Neural cell (in vitro differentiated cells): ENCODE measurements around the gene ARHGEF1. TPM values are rescaled to one million over a fixed set of nuclear protein-coding genes. Genes with fewer than 3 reads are reported as not detected.

Experiments
- H2AFZ ChIP-seq: fragments of 200-600, 300-800 bp; sonication (generic), shearing (Covaris generic); 2 replicates; pipeline ENCODE4 v1.6.0; 2014; ENCODE audit warnings: low read depth, mild to moderate bottlenecking, antibody characterized with exemption, low read length, moderate library complexity
- H3F3A ChIP-seq: fragments of 200-600 bp; shearing (Covaris generic); 2 replicates; pipeline ENCODE4 v1.6.1; 2016; ENCODE audit warnings: mild to moderate bottlenecking, moderate library complexity, mixed read lengths, antibody characterized with exemption, low read length; ENCODE audit not compliant: insufficient read depth, poor library complexity, severe bottlenecking
- H3K27ac ChIP-seq: fragments of 200-600, 300-800 bp; sonication (generic), shearing (Covaris generic); 2 replicates; pipeline ENCODE4 v1.5.1; 2014; ENCODE audit warnings: mild to moderate bottlenecking, low read length, moderate library complexity
- H3K27me3 ChIP-seq: fragments of 300-800, 200-600 bp; sonication (generic), shearing (Covaris generic); 2 replicates; pipeline ENCODE4 v1.6.0; 2014; ENCODE audit warnings: mild to moderate bottlenecking, low read depth, low read length, moderate library complexity; ENCODE audit not compliant: insufficient read depth
- H3K36me3 ChIP-seq: fragments of 300-800, 200-600 bp; sonication (generic), shearing (Covaris generic); 2 replicates; pipeline ENCODE4 v1.5.1; 2014; ENCODE audit warnings: mild to moderate bottlenecking, antibody characterized with exemption, low read length, moderate library complexity; ENCODE audit not compliant: insufficient read depth
- H3K4me2 ChIP-seq: fragments of 300-800, 200-600 bp; sonication (generic), shearing (Covaris generic); 2 replicates; pipeline ENCODE4 v1.6.0; 2014; ENCODE audit warnings: mild to moderate bottlenecking, low read length
- H3K4me3 ChIP-seq: fragments of 300-800, 200-600 bp; sonication (generic), shearing (Covaris generic); 2 replicates; pipeline ENCODE4 v1.5.1; 2014; ENCODE audit warnings: mild to moderate bottlenecking, low read length, moderate library complexity
- H3K79me2 ChIP-seq: fragments of 200-600 bp; shearing (Covaris generic); replicated peaks from 2 replicates; pipeline ENCODE4 v1.6.0; 2014; ENCODE audit warnings: mild to moderate bottlenecking, low read length, moderate library complexity; ENCODE audit not compliant: insufficient read depth
- H3K9ac ChIP-seq: fragments of 300-800, 200-600 bp; sonication (generic), shearing (Covaris generic); 2 replicates; pipeline ENCODE4 v1.6.1; 2016; ENCODE audit warnings: mild to moderate bottlenecking, low read length, mixed read lengths
- H3K9me2 ChIP-seq: fragments of 200-600 bp; shearing (Covaris generic); 2 replicates; pipeline ENCODE4 v1.6.1; 2016; ENCODE audit warnings: mild to moderate bottlenecking, low read length, mixed read lengths; ENCODE audit not compliant: insufficient read depth
- H3K9me3 ChIP-seq: fragments of 200-600, 300-800 bp; sonication (generic), shearing (Covaris generic); 2 replicates; pipeline ENCODE4 v1.6.1; 2016; ENCODE audit warnings: mild to moderate bottlenecking, mixed run types, low read length, moderate library complexity, mixed read lengths
- H4K20me1 ChIP-seq: fragments of 200-600 bp; shearing (Covaris generic); 2 replicates; pipeline ENCODE4 v1.6.1; 2016; ENCODE audit warnings: mild to moderate bottlenecking, mixed run types; ENCODE audit not compliant: insufficient read depth
- CTCF ChIP-seq: fragments of 450-650 bp; IDR thresholded peaks from 2 replicates; pipeline ENCODE4 v1.5.1; 2014; ENCODE audit warnings: antibody characterized with exemption, mild to moderate bottlenecking, moderate library complexity; ENCODE audit not compliant: poor library complexity, severe bottlenecking
- EP300 ChIP-seq: fragments of 450-650 bp; conservative IDR thresholded peaks from 2 replicates; pipeline ENCODE4 v1.6.1; 2014; ENCODE audit warnings: antibody characterized with exemption, mild to moderate bottlenecking, moderate library complexity; ENCODE audit not compliant: poor library complexity, severe bottlenecking
- EZH2 ChIP-seq: fragments of 200-600, 300-800 bp; shearing (Covaris generic), sonication (generic); IDR thresholded peaks from 2 replicates; pipeline ENCODE4 v1.6.1; 2014; ENCODE audit warnings: antibody characterized with exemption, low read length, borderline replicate concordance, mild to moderate bottlenecking; ENCODE audit not compliant: insufficient read depth, poor library complexity, severe bottlenecking
- MXI1 ChIP-seq: fragments of 450-650 bp; conservative IDR thresholded peaks from 2 replicates; pipeline ENCODE4 v1.6.1; 2014; ENCODE audit warnings: antibody characterized with exemption, mild to moderate bottlenecking; ENCODE audit not compliant: poor library complexity, severe bottlenecking
- POLR2AphosphoS5 ChIP-seq: IDR thresholded peaks from 2 replicates; pipeline ENCODE4 v1.6.1; 2012
- RAD21 ChIP-seq: fragments of 450-650 bp; conservative IDR thresholded peaks from 2 replicates; pipeline ENCODE4 v1.6.1; 2014; ENCODE audit warnings: antibody characterized with exemption, mild to moderate bottlenecking, moderate library complexity
- REST ChIP-seq: IDR thresholded peaks from 2 replicates; pipeline ENCODE4 v1.6.1; 2012; ENCODE audit warnings: borderline replicate concordance
- SMC3 ChIP-seq: fragments of 450-650 bp; conservative IDR thresholded peaks from 2 replicates; pipeline ENCODE4 v1.6.1; 2014; ENCODE audit warnings: antibody characterized with exemption, mild to moderate bottlenecking, moderate library complexity; ENCODE audit not compliant: poor library complexity
- TAF1 ChIP-seq: IDR thresholded peaks from 2 replicates; pipeline ENCODE4 v1.6.1; 2012; ENCODE audit warnings: low read depth
- polyA plus RNA-seq: library from polyadenylated mRNA; depleted of rRNA; stranded (reverse); fragments of >200 nt; gene quantifications from 2 replicates; pipeline ENCODE4 v1.2.3, GENCODE V29; 2014

ARHGEF1 gene
- polyA plus RNA-seq, 1 donor from 2014 or later, result 12.0 TPM

- Histone ChIP-seq H3K9ac (no peak overlapping the region), H3K79me2 (no peaks in the 10 kb centered on the region), H3K9me2 (no peaks in the 10 kb centered on the region), H3K9me3 (no peaks in the 10 kb centered on the region), H3K4me2 (no peak overlapping the region), H3F3A (no peaks in the 10 kb centered on the region), H3K36me3 (no peaks in the 10 kb centered on the region), H3K4me3 (no peak overlapping the region), H3K27ac (no peak overlapping the region), H2AFZ (no peak overlapping the region), H4K20me1 (no peaks in the 10 kb centered on the region), H3K27me3 (no peaks in the 10 kb centered on the region)
- TF ChIP-seq SMC3 (no peak), MXI1 (no peak), TAF1 (no peak), REST (no peak), CTCF (no peak), EZH2 (no peak), EP300 (no peak), POLR2AphosphoS5 (no peak), RAD21 (no peak)
Measured at GRCh38 chr19:41839211-41839610, 43.8 kb upstream of the ARHGEF1 start.

- Histone ChIP-seq H3K27ac (no peak overlapping the region), H3K9me3 (no peaks in the 10 kb centered on the region), H3K79me2 (no peaks in the 10 kb centered on the region), H3K36me3 (no peaks in the 10 kb centered on the region), H3K9me2 (no peaks in the 10 kb centered on the region), H3K27me3 (no peaks in the 10 kb centered on the region), H3K4me3 (no peak overlapping the region), H3K9ac (no peak overlapping the region), H3F3A (no peaks in the 10 kb centered on the region), H2AFZ (no peak overlapping the region), H3K4me2 (no peak overlapping the region), H4K20me1 (no peaks in the 10 kb centered on the region)
- no peak for TF ChIP-seq POLR2AphosphoS5
Measured at GRCh38 chr19:41843371-41843770, 39.6 kb upstream of the ARHGEF1 start.

GRCh38 chr19:41844601-41845000 lies 38.4 kb upstream of the ARHGEF1 start, which contains the start of gene LYPD4:
Gene LYPD4, minus strand, starts transcription at chr19:41844683. Its CDS starts 5,398 bp downstream, at chr19:41839285.
- H3K4me2 ChIP-seq, result no peak within 1 kb of the TSS
- no peaks in the 10 kb centered on the region for H3K9me2 ChIP-seq
- no peak for TF ChIP-seq TAF1
- TF ChIP-seq EP300, result no peak
- H3K36me3 ChIP-seq, result no peaks in the 10 kb centered on the region
- no peaks in the 10 kb centered on the region for H3K79me2 ChIP-seq
- H3K9ac ChIP-seq, result no peak within 1 kb of the TSS
- H3F3A ChIP-seq, result no peaks in the 10 kb centered on the region
- no peaks in the 10 kb centered on the region for H3K27me3 ChIP-seq
- H3K4me3 ChIP-seq, result no peak within 1 kb of the TSS
- no peak within 1 kb of the TSS for H3K27ac ChIP-seq
- no peak within 1 kb of the TSS for H2AFZ ChIP-seq
- H4K20me1 ChIP-seq, result no peaks in the 10 kb centered on the region
- H3K9me3 ChIP-seq, result no peaks in the 10 kb centered on the region
